Heart left ventricle (tissue), 13 donors: Measurements from ENCODE around the gene MT1M.

Experiments
- POLR2A ChIP-seq, 2 donors: fragments of 450-650 bp; IDR thresholded peaks; one replicate each; pipeline ENCODE4 v1.6.1; 2017; ENCODE audit warnings: antibody characterized with exemption in 2 of 2, mild to moderate bottlenecking in 2 of 2, moderate library complexity in 2 of 2
- TF ChIP-seq, protein P1 (sequence below), 12 donors: fragments of 200-600 bp; sonication (generic) in 4 of 12; IDR thresholded peaks; one replicate each; pipeline versions ENCODE4 v1.5.0 to v1.8.0; 2018 to 2022; ENCODE audit warnings: antibody characterized with exemption in 12 of 12, mild to moderate bottlenecking in 5 of 12
- donor health status: ischemic (EF 13 %, LVEDD 7.1; RV severe dilation, severe dysfunction).
- donor health status: DM: no; HTN: yes; CAD: no.
- donor health status: DM: no; HTN: no; CAD: no.
- donor health status: ischemic (EF 25% LVEDD 6.9; RV normal size, moderate dysfunction).
- donor health status: ischemic (EF 25% LVEDD 5.7; RV mildly dilated, moderate dysfunction).
- donor health status: ischemic (EF 35%, LVEDD 5.7; RV mildly dilated, moderate dysfunction).
- donor health status: nonischemic (EF 11% LVEDD 7.7; RV severe dilation, severe dysfunction).
- donor health status: DM: yes; HTN: yes; CAD: no.
- donor health status: PGD.
- donor health status: ischemic (EF 29% LVEDD 5.4; RV normal size, mild dysfunction).
- donor health status: nonischemic (EF 23%, LVEDD 6.1; RV moderate dilation, normal function).

DNA sequence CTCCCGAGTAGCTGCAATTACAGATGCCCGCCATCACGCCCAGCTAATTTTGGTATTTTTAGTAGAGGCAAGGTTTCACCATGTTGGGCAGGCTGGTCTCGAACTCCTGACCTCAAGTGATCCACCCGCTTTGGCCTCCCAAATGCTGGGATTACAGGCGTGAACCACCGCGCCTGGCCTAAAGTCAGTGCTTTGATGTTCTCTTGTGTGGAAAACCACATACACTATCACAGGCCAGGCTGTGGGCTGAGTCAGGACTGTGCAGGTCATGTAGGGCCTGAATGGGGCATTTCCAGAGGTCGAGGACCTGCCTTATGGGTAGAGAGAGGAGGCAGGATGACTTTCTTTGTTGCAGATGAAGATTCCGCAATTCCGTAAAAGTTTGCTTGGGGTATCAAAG lies 48.2 kb upstream of the MT1M start:
- TF ChIP-seq POLR2A (IDR thresholded peaks at IDR 0.05): no peak
- TF ChIP-seq, protein P1, sequence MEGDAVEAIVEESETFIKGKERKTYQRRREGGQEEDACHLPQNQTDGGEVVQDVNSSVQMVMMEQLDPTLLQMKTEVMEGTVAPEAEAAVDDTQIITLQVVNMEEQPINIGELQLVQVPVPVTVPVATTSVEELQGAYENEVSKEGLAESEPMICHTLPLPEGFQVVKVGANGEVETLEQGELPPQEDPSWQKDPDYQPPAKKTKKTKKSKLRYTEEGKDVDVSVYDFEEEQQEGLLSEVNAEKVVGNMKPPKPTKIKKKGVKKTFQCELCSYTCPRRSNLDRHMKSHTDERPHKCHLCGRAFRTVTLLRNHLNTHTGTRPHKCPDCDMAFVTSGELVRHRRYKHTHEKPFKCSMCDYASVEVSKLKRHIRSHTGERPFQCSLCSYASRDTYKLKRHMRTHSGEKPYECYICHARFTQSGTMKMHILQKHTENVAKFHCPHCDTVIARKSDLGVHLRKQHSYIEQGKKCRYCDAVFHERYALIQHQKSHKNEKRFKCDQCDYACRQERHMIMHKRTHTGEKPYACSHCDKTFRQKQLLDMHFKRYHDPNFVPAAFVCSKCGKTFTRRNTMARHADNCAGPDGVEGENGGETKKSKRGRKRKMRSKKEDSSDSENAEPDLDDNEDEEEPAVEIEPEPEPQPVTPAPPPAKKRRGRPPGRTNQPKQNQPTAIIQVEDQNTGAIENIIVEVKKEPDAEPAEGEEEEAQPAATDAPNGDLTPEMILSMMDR (IDR thresholded peaks at IDR 0.05): no peak
